Dermis blood vessel endothelial cell (primary cell): ENCODE results near the gene ASPG. TPM values are rescaled to one million over a fixed set of nuclear protein-coding genes. Genes with fewer than 3 reads are reported as not detected.

Experiments used
- DNase-seq: peaks from one replicate; pipeline ENCODE4 v3.0.0; 2010
- total RNA-seq: library from RNA; depleted of rRNA; stranded (reverse); fragments of >200 nt; gene quantifications from 2 replicates; pipeline ENCODE4 v1.2.3, GENCODE V29; 2014

The ASPG gene
- total RNA-seq, 1 donor from 2014 or later: not detected

DNA sequence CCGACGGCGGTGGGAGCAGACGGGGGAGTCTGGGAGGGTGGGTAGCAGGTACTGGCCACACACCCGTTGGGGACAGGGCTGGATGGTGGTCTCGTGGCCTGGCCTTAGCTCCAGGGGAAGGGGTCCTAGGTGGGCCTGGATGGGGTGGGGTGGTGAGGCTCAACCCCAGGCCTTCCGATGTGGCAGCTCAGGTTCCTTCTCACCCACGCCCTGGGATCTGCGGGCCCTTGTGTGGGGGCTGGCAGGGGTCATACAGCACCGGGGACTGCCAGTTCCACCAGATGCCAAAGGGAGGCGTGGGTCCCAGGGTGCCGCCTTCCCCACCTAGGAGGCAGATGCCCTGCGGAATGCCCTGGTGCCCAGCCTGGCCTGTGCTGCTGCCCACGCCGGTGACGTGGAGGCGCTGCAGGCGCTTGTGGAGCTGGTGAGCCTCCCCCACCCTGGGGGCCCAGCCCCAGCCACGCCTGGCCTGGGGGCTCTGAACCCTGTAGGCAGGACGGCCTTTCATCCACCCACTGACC, 21.0 kb downstream of the ASPG start:
- DNase-seq: no peak

DNA sequence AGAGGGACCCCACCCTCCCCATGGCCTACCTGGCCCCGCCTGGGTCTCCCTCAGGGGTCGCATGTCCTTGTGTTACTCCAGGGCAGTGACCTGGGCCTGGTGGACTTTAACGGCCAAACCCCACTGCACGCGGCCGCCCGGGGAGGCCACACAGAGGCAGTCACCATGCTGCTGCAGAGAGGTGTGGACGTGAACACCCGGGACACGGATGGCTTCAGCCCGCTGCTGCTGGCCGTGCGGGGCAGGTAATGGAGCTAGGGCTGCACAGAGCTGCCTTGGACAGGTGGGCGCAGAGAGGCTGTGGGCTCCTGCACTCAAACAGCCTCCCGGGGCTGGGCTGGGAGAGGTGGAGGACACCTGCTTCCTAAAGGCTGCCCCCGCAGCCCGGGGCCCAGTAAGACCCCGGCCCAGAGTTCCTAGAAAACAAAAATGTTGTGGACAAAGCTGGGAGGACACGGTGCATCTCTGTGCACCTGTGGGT, 21.6 kb downstream of the ASPG start:
- DNase-seq: no peak

DNA sequence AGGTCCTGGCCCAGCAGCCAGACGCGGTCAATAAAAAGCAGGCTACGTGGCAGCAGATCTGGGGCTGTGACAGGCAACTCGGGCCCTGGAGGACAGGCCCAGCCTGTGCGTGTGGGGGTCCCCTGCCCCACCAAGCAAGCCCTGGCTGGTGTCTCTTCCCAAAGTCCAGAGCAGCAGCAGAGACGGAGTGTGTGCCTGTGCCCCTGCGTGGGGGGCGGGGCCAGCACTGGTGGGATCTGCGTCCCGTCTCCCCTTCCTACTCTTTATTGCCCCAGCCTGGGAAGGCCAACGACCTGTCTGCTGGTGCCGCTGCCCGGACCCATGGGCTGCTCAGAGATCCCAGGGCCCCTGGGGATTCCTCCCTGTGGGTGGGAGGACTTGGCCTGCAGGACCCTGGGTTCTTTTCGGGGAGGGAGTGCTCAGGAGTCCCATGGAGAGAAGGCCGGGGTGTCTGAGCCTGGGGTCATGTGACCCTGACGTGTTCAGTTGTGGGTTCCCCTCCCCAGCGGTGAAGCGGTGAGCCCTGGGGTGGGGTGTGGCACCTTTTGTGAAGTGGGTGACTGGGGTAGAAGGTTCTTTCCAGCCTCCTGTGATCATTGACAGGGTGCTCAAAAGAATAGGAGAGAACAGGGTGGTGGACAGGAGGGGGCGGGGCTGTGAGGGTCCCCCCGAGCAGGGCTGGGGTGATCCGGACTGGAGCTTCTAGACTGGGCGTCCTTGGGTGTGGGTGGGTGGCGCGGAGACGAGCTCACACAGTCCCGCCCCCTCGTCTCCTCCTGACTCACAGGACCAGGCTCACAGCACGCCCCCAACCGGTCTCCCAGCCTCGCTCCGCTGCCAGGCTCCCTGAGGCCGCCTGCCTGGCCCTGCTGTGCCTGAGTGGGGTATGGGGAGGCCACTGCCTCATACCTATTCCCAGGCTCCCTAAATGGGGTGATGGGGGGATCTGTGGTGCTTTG, 22.4 kb downstream of the ASPG start:
- no peak for DNase-seq

DNA sequence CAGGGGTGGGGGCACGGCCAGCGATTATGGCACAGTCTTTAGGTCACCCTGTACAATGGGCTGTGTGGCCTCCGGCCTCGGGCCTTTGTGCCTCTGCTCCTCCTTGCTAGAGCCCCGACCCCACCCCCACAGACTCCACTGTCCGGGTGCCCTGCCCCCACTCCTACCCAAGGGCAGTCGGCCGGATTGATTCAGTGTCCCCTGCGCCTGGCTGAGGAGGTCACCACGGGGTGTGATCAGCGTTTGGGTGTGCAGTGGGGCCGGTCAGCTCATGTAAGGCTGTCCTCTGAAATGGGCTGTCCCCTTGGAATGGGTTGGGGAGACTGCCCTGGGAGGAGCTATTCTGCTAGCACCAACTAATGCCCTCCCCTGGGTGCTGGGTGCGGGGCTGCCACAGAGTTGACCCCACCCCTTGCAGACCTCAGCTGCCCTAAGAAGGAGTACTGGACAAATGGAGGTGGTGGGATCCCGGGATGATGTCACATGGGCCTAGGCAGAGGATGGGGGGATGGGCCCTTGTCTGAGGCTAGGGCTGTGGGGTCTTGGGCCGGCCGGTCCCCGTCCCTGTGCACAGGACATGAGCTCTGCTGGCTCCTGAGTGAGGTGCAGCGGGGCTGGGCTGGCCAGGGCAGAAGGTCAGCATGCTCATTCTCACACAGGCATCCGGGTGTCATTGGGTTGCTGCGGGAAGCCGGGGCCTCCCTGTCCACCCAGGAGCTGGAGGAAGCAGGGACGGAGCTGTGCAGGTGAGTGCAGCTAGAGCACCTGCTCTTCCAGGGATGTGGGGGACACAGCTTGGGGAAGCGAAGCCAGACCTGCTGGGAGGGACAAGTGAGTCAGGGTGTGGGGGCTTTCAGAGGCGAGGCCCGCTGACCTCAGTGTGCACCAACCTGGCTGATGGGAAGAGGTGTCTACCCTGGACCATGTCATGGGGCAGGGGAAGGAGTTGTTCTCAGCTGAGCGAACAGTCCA, 23.4 kb downstream of the ASPG start:
- no peak for DNase-seq

- no peak for DNase-seq
Observed at GRCh38 chr14:104109731-104110361, 24.3 kb downstream of the ASPG start.

DNA sequence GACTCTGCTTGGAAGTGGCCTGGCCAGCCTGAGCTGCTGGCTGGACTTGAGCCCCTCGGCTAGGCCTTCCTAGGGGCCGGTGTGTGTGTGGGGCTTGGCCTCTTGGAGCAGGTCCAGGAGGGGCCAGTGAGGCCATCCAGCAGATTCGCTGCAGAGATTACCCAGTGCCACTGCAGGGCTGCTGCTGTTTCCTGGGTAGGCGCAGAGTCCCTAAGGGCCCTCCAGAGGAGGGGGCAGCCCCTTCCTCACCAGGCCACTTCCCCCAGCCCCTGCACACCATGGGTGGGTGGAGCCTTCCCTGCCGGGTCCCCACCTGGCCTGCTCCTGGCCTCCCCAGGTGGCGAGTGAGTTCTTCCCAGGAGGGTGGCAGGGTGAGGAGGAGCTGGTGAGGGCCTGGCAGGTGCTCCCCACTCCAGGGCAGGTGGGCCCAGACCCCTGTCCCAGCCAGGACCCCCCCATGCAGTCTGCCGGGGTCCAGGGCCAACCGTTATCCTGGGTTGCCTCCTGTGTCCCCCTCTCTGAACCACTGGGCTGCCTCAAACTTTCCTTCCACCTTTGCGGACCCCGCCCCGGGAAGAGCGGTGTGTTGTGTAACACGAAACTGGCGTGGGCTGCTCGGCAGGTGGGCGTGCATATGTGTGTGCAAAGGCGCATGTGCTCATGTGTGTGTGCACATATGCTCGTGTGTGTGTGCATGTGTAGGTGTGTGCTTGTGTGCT, 25.1 kb downstream of the ASPG start:
- no peak for DNase-seq

GRCh38 chr14:104111301-104112112, 26.0 kb downstream of the ASPG start:
- no peak for DNase-seq

DNA sequence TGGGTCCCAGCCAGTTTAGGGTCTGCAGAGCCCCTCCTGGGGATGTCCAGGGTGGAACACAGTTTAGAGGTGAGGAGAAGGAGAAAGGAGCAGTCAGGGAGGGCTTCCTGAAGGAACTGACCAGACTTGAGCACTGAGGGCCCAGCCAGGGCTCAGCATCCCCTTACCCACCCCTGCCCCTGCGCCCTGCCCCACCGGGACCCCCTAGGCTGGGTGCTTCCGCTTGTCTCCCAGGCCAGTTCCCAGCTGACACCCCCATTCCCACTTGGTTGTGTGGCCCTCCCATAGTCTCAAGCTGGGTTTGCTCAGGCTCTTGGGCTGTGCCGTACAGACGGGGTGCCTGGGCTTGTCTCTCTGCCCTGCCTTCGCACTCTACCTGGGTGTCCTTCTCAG, 26.6 kb downstream of the ASPG start:
- DNase-seq: no peak

GRCh38 chr14:104112609-104113571, 27.4 kb downstream of the ASPG start:
- no peak for DNase-seq

DNA sequence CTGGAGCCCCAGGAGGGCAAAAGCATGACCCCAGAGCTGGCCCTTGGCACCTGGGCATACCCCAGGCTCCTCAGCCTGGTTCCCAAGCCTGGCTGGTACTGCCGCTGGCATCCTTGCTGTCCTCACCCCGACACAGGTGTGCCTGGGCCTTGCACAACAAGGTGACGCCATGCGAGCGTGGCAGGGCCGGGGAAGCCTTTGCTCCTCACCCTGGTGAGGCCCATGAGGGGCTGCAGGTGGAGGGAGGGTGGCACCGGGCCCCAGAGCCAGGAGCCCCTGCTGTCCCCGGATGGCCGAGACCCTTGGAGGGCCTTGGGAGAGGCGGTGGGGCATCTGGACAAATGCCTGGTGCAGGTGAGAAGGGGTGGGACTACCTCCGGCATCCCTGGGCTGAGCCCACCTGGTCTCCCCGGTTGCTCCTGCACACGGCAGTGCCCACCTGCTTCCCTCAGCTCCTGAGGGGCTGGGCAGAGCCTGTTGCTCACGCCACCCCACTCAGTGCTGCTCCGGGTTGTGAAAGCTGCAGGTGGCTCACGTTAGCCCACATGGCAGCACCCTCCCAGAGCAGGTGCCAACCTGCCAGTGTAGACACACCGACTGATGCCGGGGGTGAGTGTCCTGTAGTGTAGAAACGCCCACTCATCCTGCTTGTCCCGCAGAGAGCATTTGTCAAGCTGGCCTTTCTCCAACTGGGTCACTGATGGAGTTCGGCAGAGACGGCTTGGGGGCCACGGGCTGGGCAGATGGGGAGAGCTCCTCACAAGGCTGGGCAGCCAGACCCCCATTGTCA, 28.3 kb downstream of the ASPG start:
- no peak for DNase-seq

DNA sequence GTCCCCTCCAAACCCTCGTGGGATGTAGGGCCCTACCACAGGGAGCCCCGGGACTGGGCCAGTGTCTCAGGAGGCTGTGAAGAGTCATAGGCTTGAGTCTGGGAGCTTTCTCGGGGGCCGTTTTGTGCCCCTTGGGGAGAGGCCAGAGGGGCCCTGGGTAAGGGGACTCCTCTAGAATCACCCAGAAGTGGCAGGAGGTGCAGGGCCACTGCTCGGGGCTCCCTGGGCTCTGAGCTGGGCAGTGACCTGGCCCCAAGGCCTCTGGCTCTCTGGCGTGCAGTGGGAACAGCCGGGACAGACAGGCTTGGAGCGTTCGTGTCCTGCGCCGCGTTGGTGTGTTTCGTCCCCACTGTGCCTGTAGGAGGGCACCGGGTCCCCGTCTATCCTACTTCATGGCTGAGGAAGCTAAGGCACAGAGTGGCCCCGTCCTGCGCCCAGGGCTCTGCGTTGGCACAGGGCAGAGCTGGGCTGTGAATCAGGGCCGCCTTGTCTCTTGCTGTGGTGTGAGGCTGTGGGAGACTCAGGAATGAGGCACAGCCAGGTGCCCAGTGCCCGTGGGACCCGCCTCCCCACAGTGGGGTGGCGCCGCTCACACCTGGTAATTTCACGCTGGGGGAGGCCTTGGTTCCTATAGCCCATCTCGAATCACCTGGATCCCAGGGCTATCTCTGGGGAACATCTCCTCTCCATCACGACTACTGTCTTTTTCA, 29.1 kb downstream of the ASPG start:
- DNase-seq: no peak

DNA sequence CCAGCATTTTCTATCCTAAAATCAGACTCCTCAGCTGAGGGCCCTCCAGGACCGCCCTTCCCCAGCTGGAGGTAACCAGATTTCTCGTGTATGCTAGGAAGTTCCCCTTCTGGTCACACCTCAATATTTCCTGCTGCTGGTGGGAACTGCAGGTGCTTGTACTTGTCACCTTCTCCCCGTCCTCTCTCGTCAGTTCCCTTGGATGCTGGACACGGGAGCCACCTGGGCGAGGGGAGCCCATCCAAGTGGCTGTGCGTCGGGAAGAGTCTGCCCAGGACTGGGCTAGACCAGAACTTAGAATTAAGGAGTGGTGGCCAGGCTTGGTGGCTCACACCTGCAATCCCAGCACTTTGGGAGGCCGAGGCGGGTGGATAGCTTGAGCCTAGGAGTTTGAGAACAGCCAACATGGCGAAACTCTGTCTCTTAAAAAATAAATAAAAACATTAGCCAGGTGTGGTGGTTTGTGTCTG, 29.7 kb downstream of the ASPG start:
- DNase-seq: no peak

- no peak for DNase-seq
Observed at GRCh38 chr14:104115691-104116287, 30.3 kb downstream of the ASPG start.

- DNase-seq: no peak
Observed at GRCh38 chr14:104116288-104116755, 30.8 kb downstream of the ASPG start.

DNA sequence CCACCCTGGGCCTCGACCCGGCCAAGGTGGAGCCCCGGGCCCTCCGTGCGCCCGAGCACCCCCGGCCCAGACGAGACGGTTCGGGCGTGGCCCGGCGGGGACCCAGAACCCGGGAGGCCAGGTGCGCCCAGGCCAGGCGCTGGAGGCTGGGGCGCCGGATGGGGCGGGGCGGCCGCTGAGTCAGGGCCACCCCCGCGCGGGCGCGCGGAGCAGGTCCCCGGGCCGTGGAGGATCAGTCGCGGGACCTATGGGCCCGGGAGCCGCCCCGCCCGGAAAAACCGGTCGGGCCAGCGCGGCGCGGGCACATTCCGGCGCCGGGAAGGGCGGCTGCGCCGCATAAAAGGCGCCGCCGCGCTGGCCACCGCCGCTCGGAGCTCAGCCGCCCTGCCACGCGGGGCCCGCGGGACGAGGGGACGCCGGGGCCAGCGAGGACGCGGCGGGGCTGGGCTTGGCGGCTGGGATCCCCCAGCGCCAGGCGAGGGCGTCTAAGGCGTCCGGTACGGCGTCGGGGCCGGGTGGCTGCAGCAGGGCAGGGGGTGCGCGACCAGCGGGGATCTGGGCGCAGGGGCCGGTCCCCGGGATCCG, 31.3 kb downstream of the ASPG start:
- DNase-seq: no peak

DNA sequence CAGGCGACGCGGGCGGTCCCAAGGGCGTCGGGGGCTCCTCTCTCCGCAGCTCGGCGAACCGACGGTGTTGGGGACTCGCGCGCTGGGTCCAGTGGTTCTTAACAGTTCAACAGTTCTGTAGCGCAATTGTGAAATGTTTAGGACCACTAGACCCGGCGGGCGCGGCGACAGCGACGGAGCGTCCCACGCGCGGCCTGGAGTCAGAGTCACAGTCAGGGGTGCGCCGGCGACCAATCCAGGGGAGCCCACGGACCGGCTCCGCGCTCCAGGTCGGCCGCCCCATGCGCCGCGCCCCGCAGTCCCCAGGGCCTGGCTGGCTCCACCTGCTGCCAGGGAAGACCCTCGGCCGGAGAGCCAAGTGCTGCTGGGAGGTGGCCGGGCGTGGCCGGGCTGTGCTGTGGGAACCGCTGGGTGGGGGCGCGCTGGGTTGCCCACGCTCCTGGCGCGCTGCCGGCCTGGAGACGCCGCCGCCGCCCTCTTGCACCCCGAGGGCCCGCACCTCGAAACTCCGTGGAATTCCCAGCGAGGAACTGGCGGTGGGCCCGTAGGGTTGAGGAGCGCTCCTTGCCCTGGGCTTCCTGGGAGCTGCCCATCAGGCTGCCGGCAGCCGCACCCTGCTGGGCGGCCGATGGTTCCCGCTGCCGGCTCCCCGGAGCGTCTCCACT, 32.0 kb downstream of the ASPG start:
- DNase-seq: no peak
